Choroid plexus epithelial cell (primary cell): ENCODE data around the gene MAX.

Experiments used
- DNase-seq: peaks from one replicate; pipeline ENCODE4 v3.0.0-alpha.2; 2010; ENCODE audit warnings: low read depth
- H3K4me3 ChIP-seq: 2 replicates; pipeline ENCODE4 v1.5.1; 2011; ENCODE audit warnings: low read depth, mild to moderate bottlenecking, control low read depth, low read length, moderate library complexity
- CTCF ChIP-seq: conservative IDR thresholded peaks from 2 replicates; pipeline ENCODE4 v1.5.1; 2011; ENCODE audit warnings: low read depth, mild to moderate bottlenecking, control low read depth, inconsistent platforms, low read length, moderate library complexity

The MAX gene

GRCh38 chr14:65142429-65142828 is 40.1 kb upstream of the MAX start:
- DNase-seq: no peak
- no peak for TF ChIP-seq CTCF
- H3K4me3 ChIP-seq: no peak overlapping the region

GRCh38 chr14:65141523-65141922 is 39.2 kb upstream of the MAX start:
- DNase-seq: no peak
- no peak for TF ChIP-seq CTCF
- no peak overlapping the region for H3K4me3 ChIP-seq

GRCh38 chr14:65137648-65138307 is 35.5 kb upstream of the MAX start:
- H3K4me3 ChIP-seq: no peak overlapping the region
- no peak for DNase-seq
- no peak for TF ChIP-seq CTCF

- no peak for TF ChIP-seq CTCF
- no peak for DNase-seq
These were observed 32.6 kb upstream of the MAX start for GRCh38 chr14:65134651-65135579.

GRCh38 chr14:65132855-65133254 is 30.5 kb upstream of the MAX start:
- no peak overlapping the region for H3K4me3 ChIP-seq
- no peak for DNase-seq

More at GRCh38 chr14:65134651-65135579, 32.6 kb upstream of the MAX start:
- no peak overlapping the region for H3K4me3 ChIP-seq

GRCh38 chr14:65131301-65131701 is 29.0 kb upstream of the MAX start:
- peak; percentile 54 for DNase-seq
- no peak for TF ChIP-seq CTCF
- no peak overlapping the region for H3K4me3 ChIP-seq

More at GRCh38 chr14:65132855-65133254, 30.5 kb upstream of the MAX start:
- TF ChIP-seq CTCF: no peak
